ENCODE measurements around the gene TMEM203.
A peak's percentile ranks its signal among the peaks of the same experiment; 100 is the strongest.

Gene TMEM203

GRCh38 chr9:137178201-137178938, 27.1 kb downstream of the TMEM203 start:
- Mint-ChIP-seq H3K9me3 (no peaks in the 10 kb centered on the region), H3K4me3 (no peak overlapping the region), H3K27me3 (no peaks in the 10 kb centered on the region), H3K4me1 (no peaks in the 10 kb centered on the region), H3K27ac (no peak overlapping the region), H3K36me3 (ENCODE audit: low read depth) (peaks cover 9% of the 10 kb centered on the region)
- no peak for DNase-seq
- ATAC-seq, result no peak

- ATAC-seq, result no peak
- Mint-ChIP-seq H3K27ac (no peak overlapping the region), H3K27me3 (no peaks in the 10 kb centered on the region), H3K4me3 (no peak overlapping the region), H3K9me3 (no peaks in the 10 kb centered on the region), H3K36me3 (ENCODE audit: low read depth) (peaks cover 2% of the 10 kb centered on the region), H3K4me1 (no peaks in the 10 kb centered on the region)
- DNase-seq, result no peak
Measured at GRCh38 chr9:137176302-137177182, 28.9 kb downstream of the TMEM203 start.

GRCh38 chr9:137175345-137175961, 30.0 kb downstream of the TMEM203 start:
- DNase-seq (no peak), ATAC-seq (no peak)
- Mint-ChIP-seq H3K27me3 (peaks cover 2% of the 10 kb centered on the region), H3K4me3 (no peak overlapping the region), H3K4me1 (no peaks in the 10 kb centered on the region), H3K36me3 (ENCODE audit: low read depth) (peaks cover 2% of the 10 kb centered on the region), H3K27ac (no peak overlapping the region), H3K9me3 (no peaks in the 10 kb centered on the region)

- DNase-seq (no peak), ATAC-seq (peak; percentile 9)
- Mint-ChIP-seq H3K9me3 (no peaks in the 10 kb centered on the region), H3K4me1 (no peaks in the 10 kb centered on the region), H3K4me3 (no peak overlapping the region), H3K27ac (no peak overlapping the region), H3K27me3 (peaks cover 7% of the 10 kb centered on the region), H3K36me3 (ENCODE audit: low read depth) (peaks cover 2% of the 10 kb centered on the region)
Measured at GRCh38 chr9:137174722-137175293, 30.6 kb downstream of the TMEM203 start.

- Mint-ChIP-seq H3K4me1 (no peaks in the 10 kb centered on the region), H3K27ac (no peak overlapping the region), H3K4me3 (no peak overlapping the region), H3K27me3 (peaks cover 7% of the 10 kb centered on the region), H3K9me3 (no peaks in the 10 kb centered on the region), H3K36me3 (ENCODE audit: low read depth) (no peaks in the 10 kb centered on the region)
- ATAC-seq, result no peak
- DNase-seq, result no peak
Measured at GRCh38 chr9:137173796-137174664, 31.4 kb downstream of the TMEM203 start.

GRCh38 chr9:137172901-137173795, 32.3 kb downstream of the TMEM203 start:
- no peaks in the 10 kb centered on the region for H3K36me3 Mint-ChIP-seq (ENCODE audit: low read depth)
- H3K4me1 Mint-ChIP-seq, result no peaks in the 10 kb centered on the region
- ATAC-seq (no peak), DNase-seq (no peak)
- H3K27me3 Mint-ChIP-seq, result peaks cover 11% of the 10 kb centered on the region
- H3K27ac Mint-ChIP-seq, result no peak overlapping the region
- H3K9me3 Mint-ChIP-seq, result no peaks in the 10 kb centered on the region
- H3K4me3 Mint-ChIP-seq, result no peak overlapping the region

- Mint-ChIP-seq H3K4me3 (no peak overlapping the region), H3K27me3 (peaks cover 20% of the 10 kb centered on the region), H3K4me1 (no peaks in the 10 kb centered on the region), H3K36me3 (ENCODE audit: low read depth) (no peaks in the 10 kb centered on the region), H3K27ac (no peak overlapping the region), H3K9me3 (no peaks in the 10 kb centered on the region)
- ATAC-seq, result no peak
- no peak for DNase-seq
Measured at GRCh38 chr9:137171149-137171900, 34.1 kb downstream of the TMEM203 start.

GRCh38 chr9:137170486-137171148, 34.8 kb downstream of the TMEM203 start:
- no peaks in the 10 kb centered on the region for H3K4me1 Mint-ChIP-seq
- no peak for ATAC-seq

GRCh38 chr9:137169896-137170358, 35.5 kb downstream of the TMEM203 start, which contains the start of gene LRRC26:
Gene LRRC26, minus strand, starts transcription at chr9:137170051. Its CDS starts 108 bp downstream, at chr9:137169943.
- Mint-ChIP-seq H3K27ac (no peak within 1 kb of the TSS), H3K4me1 (no peaks in the 10 kb centered on the region), H3K27me3 (peaks cover 28% of the 10 kb centered on the region), H3K4me3 (no peak within 1 kb of the TSS), H3K36me3 (ENCODE audit: low read depth) (no peaks in the 10 kb centered on the region), H3K9me3 (no peaks in the 10 kb centered on the region)
- no peak for ATAC-seq
- DNase-seq, result no peak

More at GRCh38 chr9:137170486-137171148, 34.8 kb downstream of the TMEM203 start:
- Mint-ChIP-seq H3K4me3 (no peak overlapping the region), H3K27ac (no peak overlapping the region), H3K36me3 (ENCODE audit: low read depth) (no peaks in the 10 kb centered on the region), H3K27me3 (peaks cover 22% of the 10 kb centered on the region), H3K9me3 (no peaks in the 10 kb centered on the region)
- DNase-seq, result no peak

GRCh38 chr9:137168904-137169856, 36.3 kb downstream of the TMEM203 start:
- peak; percentile 26 for DNase-seq
- ATAC-seq, result no peak

GRCh38 chr9:137168573-137168903, 36.9 kb downstream of the TMEM203 start:
- peaks cover 36% of the 10 kb centered on the region for H3K27me3 Mint-ChIP-seq
- H3K4me1 Mint-ChIP-seq, result no peaks in the 10 kb centered on the region
- ATAC-seq (no peak), DNase-seq (no peak)
- H3K27ac Mint-ChIP-seq, result no peak overlapping the region
- H3K9me3 Mint-ChIP-seq, result no peaks in the 10 kb centered on the region
- H3K36me3 Mint-ChIP-seq (ENCODE audit: low read depth), result no peaks in the 10 kb centered on the region
- H3K4me3 Mint-ChIP-seq, result no peak overlapping the region

More at GRCh38 chr9:137168904-137169856, 36.3 kb downstream of the TMEM203 start:
- Mint-ChIP-seq H3K9me3 (no peaks in the 10 kb centered on the region), H3K27me3 (peaks cover 33% of the 10 kb centered on the region), H3K27ac (no peak overlapping the region), H3K36me3 (ENCODE audit: low read depth) (no peaks in the 10 kb centered on the region), H3K4me1 (no peaks in the 10 kb centered on the region), H3K4me3 (no peak overlapping the region)
